ENCODE data around the gene SORCS2. TPM values are rescaled to one million over a fixed set of nuclear protein-coding genes. Genes with fewer than 3 reads are reported as not detected.

Gene SORCS2
- total and polyA plus RNA-seq, 2 of the 13 experiments (the other 11 are each of a cell fraction or from before 2014, with no cell fraction given), result 0.82 to 1.0 TPM

DNA sequence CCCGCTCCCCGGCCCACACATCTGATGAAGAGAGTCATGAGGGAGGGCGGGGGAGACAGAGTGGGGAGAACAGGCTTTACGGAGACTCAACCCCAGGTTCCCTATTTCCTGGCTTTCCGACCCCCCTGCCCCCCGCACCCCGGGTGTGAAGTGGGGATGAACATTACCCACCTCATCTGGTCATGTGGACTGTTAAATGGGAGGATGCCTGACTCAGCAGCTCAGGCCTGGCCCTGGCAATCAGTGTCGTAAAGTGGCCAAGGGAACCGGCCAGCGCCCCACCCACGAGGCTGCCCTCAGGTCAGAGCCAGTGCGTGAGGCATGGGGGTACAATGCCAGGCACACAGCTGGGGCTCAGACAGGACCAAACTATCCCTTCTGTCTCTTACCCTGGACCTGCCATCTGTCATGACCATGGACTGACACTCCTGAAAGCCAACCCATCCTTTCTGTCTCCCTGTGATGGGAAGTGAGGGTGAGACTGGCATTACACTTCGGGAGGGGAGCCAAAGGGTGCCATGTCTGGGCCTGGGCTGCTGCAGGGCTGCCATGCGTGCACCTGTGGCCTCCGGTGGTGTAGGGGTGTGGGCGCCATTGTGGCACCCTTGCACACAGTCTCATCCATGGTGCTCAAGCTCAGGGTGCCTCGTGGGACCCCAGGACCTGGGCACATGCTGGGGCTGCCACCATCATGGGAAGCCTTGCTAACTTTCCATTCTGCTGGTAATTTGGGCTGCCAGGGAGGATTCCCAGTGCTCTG lies 348.5 kb downstream of the SORCS2 start (continued):
- no peak for TF ChIP-seq ATF7 (IDR thresholded peaks at IDR 0.05)
- no peak for TF ChIP-seq ATF7 (CRISPR knock-in tag; IDR thresholded peaks at IDR 0.05)
- no peak for TF ChIP-seq SNAI1 (CRISPR knock-in tag; IDR thresholded peaks at IDR 0.05; ENCODE audit: borderline replicate concordance)
- TF ChIP-seq ZNF703 (CRISPR knock-in tag; IDR thresholded peaks at IDR 0.05; ENCODE audit: borderline replicate concordance), result no peak
- TF ChIP-seq KDM3A (CRISPR knock-in tag; IDR thresholded peaks at IDR 0.05; ENCODE audit: low read depth), result no peak
- no peak for TF ChIP-seq IKZF1 (IDR thresholded peaks at IDR 0.05)
- no peak for TF ChIP-seq ZNF460 (CRISPR knock-in tag; IDR thresholded peaks at IDR 0.05; ENCODE audit: borderline replicate concordance)

DNA sequence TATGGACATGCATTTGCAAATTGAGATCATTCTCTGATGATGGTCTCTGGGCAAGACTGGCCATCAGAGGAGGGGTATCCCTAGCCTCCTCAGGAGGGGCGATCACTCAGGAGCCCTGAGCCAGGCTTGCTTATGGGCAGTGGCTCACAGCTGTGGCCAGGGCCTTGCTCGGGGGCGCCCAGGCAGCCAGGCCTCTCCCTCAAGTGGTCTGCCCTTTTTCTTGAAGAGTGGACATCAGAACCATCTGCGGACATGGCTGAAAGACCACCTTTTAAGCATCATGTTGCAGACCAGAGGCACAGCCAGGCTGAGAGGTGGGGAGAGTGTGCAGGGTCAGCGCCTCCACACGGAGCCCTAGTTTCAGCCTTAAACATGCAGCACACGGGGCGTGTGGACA lies 349.1 kb downstream of the SORCS2 start:
- no peak overlapping the region for H3K4me2 ChIP-seq (ENCODE audit: low read depth, low read length)
- intact Hi-C loops (cut with micrococcal nuclease; ENCODE audit: unreplicated experiment) (no loop called here), in situ Hi-C loops (cut with HindIII; ENCODE audit: extremely low pct_ligation_motif_present, low pct_unique_long_range_greater_than_20kb) (no loop called here)
- FAIRE-seq (no peak), DNase-seq (ENCODE audit: low spot score) (no peak), ATAC-seq (no peak)
- H3K27me3 ChIP-seq (ENCODE audit: control insufficient read depth in 1 of 2, insufficient read depth in 2 of 2, low read length in 2 of 2), result no peaks in the 10 kb centered on the region
- H3K4me3 ChIP-seq (replicated peaks in 1 of 3; ENCODE audit: insufficient read depth in 1 of 3, low read depth in 2 of 3, low read length in 3 of 3), result no peak overlapping the region
- no TSS peak for BruUV-seq (replicated peaks)
- H3K79me2 ChIP-seq (ENCODE audit: insufficient read depth, low read length), result no peaks in the 10 kb centered on the region
- POLR2A ChIA-PET, result no interaction called here
- no peak for TF ChIP-seq NONO (IDR thresholded peaks at IDR 0.05)
- no peak for TF ChIP-seq NONO (CRISPR knock-in tag; conservative IDR thresholded peaks at IDR 0.05)
- no peak for TF ChIP-seq NKX3-1 (CRISPR knock-in tag; IDR thresholded peaks at IDR 0.05)
- TF ChIP-seq MYC (CRISPR knock-in tag; IDR thresholded peaks at IDR 0.05; ENCODE audit: borderline replicate concordance), result no peak
- no peak for TF ChIP-seq HES4 (CRISPR knock-in tag; IDR thresholded peaks at IDR 0.05; ENCODE audit: borderline replicate concordance)
- TF ChIP-seq ARNT (IDR thresholded peaks at IDR 0.05), result no peak
- TF ChIP-seq, protein P1, sequence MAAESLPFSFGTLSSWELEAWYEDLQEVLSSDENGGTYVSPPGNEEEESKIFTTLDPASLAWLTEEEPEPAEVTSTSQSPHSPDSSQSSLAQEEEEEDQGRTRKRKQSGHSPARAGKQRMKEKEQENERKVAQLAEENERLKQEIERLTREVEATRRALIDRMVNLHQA (CRISPR knock-in tag; IDR thresholded peaks at IDR 0.05), result no peak
- TF ChIP-seq NFE2L1 (CRISPR knock-in tag; IDR thresholded peaks at IDR 0.05; ENCODE audit: borderline replicate concordance), result no peak
- TF ChIP-seq FOSL1 (CRISPR knock-in tag; IDR thresholded peaks at IDR 0.05; ENCODE audit: borderline replicate concordance), result no peak
- no peak for TF ChIP-seq RORA (CRISPR knock-in tag; IDR thresholded peaks at IDR 0.05)
- TF ChIP-seq ZNF768 (CRISPR knock-in tag; IDR thresholded peaks at IDR 0.05), result no peak
- no peak for TF ChIP-seq TCF7 (IDR thresholded peaks at IDR 0.05; ENCODE audit: low read depth)
- no peak for TF ChIP-seq NR1H2 (CRISPR knock-in tag; IDR thresholded peaks at IDR 0.05; ENCODE audit: borderline replicate concordance, low read depth)
- WGBS (ENCODE audit: low lambda C conversion rate), result 90% methylated on average over 8 of the region's 8 CpGs
- H3K9me3 ChIP-seq (ENCODE audit: low read length), result no peaks in the 10 kb centered on the region
- CTCF ChIA-PET (ENCODE audit: low intra/inter-chr PET ratio, low total read pairs), result no interaction called here
- H3K36me3 ChIP-seq (replicated peaks in 1 of 2; ENCODE audit: control insufficient read depth in 1 of 2, insufficient read depth in 2 of 2, low read length in 2 of 2), result no peaks in the 10 kb centered on the region
- no peak overlapping the region for H3K27ac ChIP-seq (ENCODE audit: extremely low read length, insufficient read depth, low read length)
- H3K4me1 ChIP-seq (ENCODE audit: insufficient read depth, low read length), result peaks cover 15% of the 10 kb centered on the region
- H2AFZ ChIP-seq (ENCODE audit: low read length), result no peak overlapping the region
- no peaks in the 10 kb centered on the region for H4K20me1 ChIP-seq (ENCODE audit: insufficient read depth, low read length)
- no peak overlapping the region for H3K9ac ChIP-seq (ENCODE audit: insufficient read depth, low read depth, low read length)
